ENCODE results near the gene NDFIP2.

DNA sequence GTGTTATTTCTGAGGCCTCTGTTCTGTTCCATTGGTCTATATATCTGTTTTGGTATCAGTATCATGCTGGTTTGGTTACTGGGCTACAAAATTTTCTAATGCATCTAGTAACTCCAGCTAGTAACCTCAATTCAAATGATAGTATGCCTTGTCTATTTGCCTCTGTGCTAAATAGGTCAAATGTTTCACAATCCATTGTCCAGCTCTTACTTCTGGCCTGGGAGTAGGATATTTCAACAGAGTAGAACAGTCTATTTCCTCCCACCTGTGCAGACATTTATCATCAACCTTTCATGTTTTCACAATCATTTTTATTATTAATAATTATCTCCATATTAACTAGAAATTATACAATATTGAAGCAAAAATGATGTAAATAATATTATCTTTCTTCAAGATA is 18.1 kb upstream of the NDFIP2 start:
- TF ChIP-seq EZH2 (IDR thresholded peaks at IDR 0.05) (no peak), POLR2AphosphoS5 (IDR thresholded peaks at IDR 0.05; ENCODE audit: borderline replicate concordance, low read depth, low read length) (no peak), FOXP2 (optimal IDR thresholded peaks at IDR 0.05; ENCODE audit: control extremely low read depth, extremely low read length, insufficient read depth) (no peak)

All from SK-N-MC (cell line).